NT2/D1 (cell line): ENCODE data around the gene P2RX3.

ENCODE experiments used
- DNase-seq: peaks from one replicate; pipeline ENCODE4 v3.0.0-alpha.2; 2011; ENCODE audit warnings: low read depth, low spot score
- H3K27me3 ChIP-seq: 2 replicates; pipeline ENCODE4 v1.6.0; 2011; ENCODE audit warnings: mild to moderate bottlenecking; ENCODE audit not compliant: insufficient read length, insufficient read depth
- H3K36me3 ChIP-seq: 2 replicates; pipeline ENCODE4 v1.6.1; 2011; ENCODE audit warnings: mild to moderate bottlenecking, low read length, mixed read lengths; ENCODE audit not compliant: insufficient read depth, insufficient read length
- H3K4me1 ChIP-seq: 2 replicates; pipeline ENCODE4 v1.5.1; 2011; ENCODE audit not compliant: insufficient read depth, insufficient read length
- H3K4me3 ChIP-seq: 2 replicates; pipeline ENCODE4 v1.5.1; 2011; ENCODE audit warnings: low read depth; ENCODE audit not compliant: insufficient read length
- H3K9ac ChIP-seq: 2 replicates; pipeline ENCODE4 v1.6.0; 2011; ENCODE audit warnings: low read depth; ENCODE audit not compliant: insufficient read length
- H3K9me3 ChIP-seq: 2 replicates; pipeline ENCODE4 v1.5.1; 2011; ENCODE audit warnings: mild to moderate bottlenecking, low read length; ENCODE audit not compliant: insufficient read depth
- SUZ12 ChIP-seq: IDR thresholded peaks from 2 replicates; pipeline ENCODE4 v1.6.1; 2011; ENCODE audit not compliant: insufficient read length, insufficient read depth; ENCODE audit errors: extremely low read depth
- YY1 ChIP-seq: IDR thresholded peaks from 2 replicates; pipeline ENCODE4 v1.6.1; 2011; ENCODE audit not compliant: insufficient read length, insufficient read depth
- ZNF274 ChIP-seq: IDR thresholded peaks from 2 replicates; pipeline ENCODE4 v1.6.1; 2011; ENCODE audit warnings: mild to moderate bottlenecking, low read depth, low read length

Gene P2RX3

DNA sequence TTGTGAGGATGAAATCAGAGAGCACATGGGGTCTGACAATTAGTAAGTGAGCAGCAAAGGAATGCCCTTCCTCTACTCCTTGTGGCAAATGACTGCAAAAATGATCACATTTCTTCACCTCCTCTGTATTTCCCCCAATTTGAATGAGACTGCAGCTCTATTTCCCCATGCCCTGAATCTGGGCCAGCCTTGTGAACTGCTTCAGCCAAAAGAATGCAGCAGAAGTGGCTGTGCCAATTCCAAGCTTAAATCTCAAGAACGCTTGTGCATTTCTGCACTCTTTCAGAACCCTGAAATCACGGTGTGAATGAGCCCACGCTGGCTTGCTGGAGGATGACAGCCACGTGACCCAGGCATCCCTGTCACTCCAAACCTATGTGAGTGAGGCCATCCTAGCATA, 78.9 kb downstream of the P2RX3 start:
- Histone ChIP-seq H3K9me3 (no peaks in the 10 kb centered on the region), H3K9ac (no peak overlapping the region), H3K4me3 (no peak overlapping the region), H3K4me1 (no peaks in the 10 kb centered on the region), H3K27me3 (no peaks in the 10 kb centered on the region), H3K36me3 (peaks cover 79% of the 10 kb centered on the region)
- no peak for DNase-seq
- TF ChIP-seq YY1 (no peak), ZNF274 (no peak), SUZ12 (no peak)

DNA sequence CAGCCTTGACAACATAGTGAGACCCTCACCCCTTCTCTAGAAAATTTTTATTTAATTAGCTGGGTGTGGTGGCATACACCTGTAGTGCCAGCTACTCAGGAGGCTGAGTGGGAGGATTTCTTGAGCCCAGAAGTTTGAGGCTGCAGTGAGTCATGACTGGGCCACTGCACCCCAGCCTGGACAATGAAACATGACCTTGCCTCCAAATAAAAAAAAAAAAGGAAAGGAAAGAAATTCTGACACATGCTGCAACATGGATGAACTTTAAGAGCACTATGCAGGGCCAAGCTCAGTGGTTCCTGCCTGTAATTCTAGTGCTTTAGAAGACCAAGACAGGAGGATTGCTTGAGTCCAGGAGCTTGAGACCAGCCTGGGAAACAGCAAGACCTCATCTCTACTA, 80.0 kb downstream of the P2RX3 start:
- peaks cover 86% of the 10 kb centered on the region for H3K36me3 ChIP-seq

DNA sequence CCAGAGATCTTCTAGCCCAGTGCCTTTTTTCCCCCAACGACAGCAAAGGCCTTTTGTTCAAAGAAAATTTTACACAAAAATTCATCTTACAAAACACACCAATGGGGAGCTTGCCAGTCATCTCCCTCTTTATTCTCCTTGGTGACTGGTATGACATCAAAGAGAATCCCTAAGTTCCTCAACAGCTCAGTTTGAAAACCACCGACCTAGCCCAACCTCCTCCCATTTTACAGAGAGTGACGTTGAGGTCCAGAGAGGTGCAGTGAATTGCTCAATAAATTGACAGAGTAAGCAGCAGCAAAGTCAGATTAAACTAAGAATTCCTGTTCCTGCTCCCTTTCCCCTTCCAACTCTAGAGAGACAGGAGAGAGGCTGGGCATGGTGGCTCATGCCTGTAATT, 81.0 kb downstream of the P2RX3 start:
- no peak overlapping the region for H3K4me3 ChIP-seq
- no peaks in the 10 kb centered on the region for H3K4me1 ChIP-seq
- no peak overlapping the region for H3K9ac ChIP-seq
- no peaks in the 10 kb centered on the region for H3K27me3 ChIP-seq
- TF ChIP-seq ZNF274: no peak
- TF ChIP-seq YY1: no peak
- TF ChIP-seq SUZ12: no peak
- no peak for DNase-seq
- H3K9me3 ChIP-seq: no peaks in the 10 kb centered on the region
- peaks cover 85% of the 10 kb centered on the region for H3K36me3 ChIP-seq

More for the DNA sequence above, 80.0 kb downstream of the P2RX3 start:
- no peak overlapping the region for H3K4me3 ChIP-seq
- H3K27me3 ChIP-seq: no peaks in the 10 kb centered on the region
- no peaks in the 10 kb centered on the region for H3K4me1 ChIP-seq
- H3K9me3 ChIP-seq: no peaks in the 10 kb centered on the region
- no peak overlapping the region for H3K9ac ChIP-seq
- TF ChIP-seq YY1 (no peak), ZNF274 (no peak), SUZ12 (no peak)
- no peak for DNase-seq

- DNase-seq: no peak
- Histone ChIP-seq H3K9ac (no peak overlapping the region), H3K27me3 (peaks cover 4% of the 10 kb centered on the region), H3K36me3 (peaks cover 83% of the 10 kb centered on the region), H3K4me3 (no peak overlapping the region), H3K9me3 (no peaks in the 10 kb centered on the region), H3K4me1 (peaks cover 11% of the 10 kb centered on the region)
- TF ChIP-seq SUZ12: no peak
- TF ChIP-seq YY1: no peak
Measured at GRCh38 chr11:57421066-57421465, 82.9 kb downstream of the P2RX3 start.

DNA sequence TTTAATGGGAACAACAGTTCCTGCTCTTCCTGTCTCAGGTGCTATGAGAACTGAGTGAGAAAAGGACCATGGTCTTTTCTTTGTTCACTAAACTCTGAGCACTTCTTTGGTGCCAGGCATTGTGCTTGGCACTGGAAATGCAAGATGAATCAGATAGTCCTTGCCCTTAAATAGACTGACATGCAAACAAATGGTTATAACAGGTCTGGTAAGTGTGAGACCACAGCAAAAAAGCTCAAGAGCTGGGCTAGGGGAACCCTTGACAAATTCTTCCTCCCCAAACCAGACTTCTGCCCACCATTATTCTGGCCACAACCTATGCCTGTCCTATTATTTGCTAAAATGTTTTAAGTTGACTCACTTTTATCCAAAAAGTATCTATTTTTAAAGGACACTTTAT, 83.7 kb downstream of the P2RX3 start:
- H3K9ac ChIP-seq: no peak overlapping the region
- peaks cover 11% of the 10 kb centered on the region for H3K4me1 ChIP-seq
- no peak overlapping the region for H3K4me3 ChIP-seq
- H3K36me3 ChIP-seq: peaks cover 78% of the 10 kb centered on the region
- no peak for DNase-seq
- TF ChIP-seq YY1 (no peak), SUZ12 (no peak), ZNF274 (no peak)
- H3K27me3 ChIP-seq: peaks cover 12% of the 10 kb centered on the region
- no peaks in the 10 kb centered on the region for H3K9me3 ChIP-seq
